Mammary epithelial cell (primary cell): ENCODE results near the gene GPRC6A.
"Not testable (repeated sequence)": the region's sequence is repeated elsewhere in the genome, so short reads cannot be mapped to it uniquely, and the experiment has no call there.

Source experiments
- CTCF ChIP-seq, 2 donors: IDR thresholded peaks in 1 of 2; conservative IDR thresholded peaks in 1 of 2; 2 replicates each; pipeline ENCODE4 v1.5.1; 2011 to 2012; ENCODE audit warnings: inconsistent platforms in 2 of 2, low read length in 2 of 2, mild to moderate bottlenecking in 2 of 2, control low read depth in 1 of 2, low read depth in 1 of 2; ENCODE audit not compliant: insufficient read depth in 1 of 2; ENCODE audit errors: extremely low read depth in 1 of 2
- EZH2 ChIP-seq: IDR thresholded peaks from 2 replicates; pipeline ENCODE4 v1.6.1; 2012; ENCODE audit warnings: low read length, inconsistent platforms, borderline replicate concordance

GRCh38 chr6:116816336-116816735 is 12.5 kb downstream of the GPRC6A start:
- not testable (repeated sequence) for TF ChIP-seq CTCF (conservative IDR thresholded peaks at IDR 0.05 in 1 of 2, IDR thresholded peaks at IDR 0.05 in 1 of 2; ENCODE audit: extremely low read depth in 1 of 2, insufficient read depth in 1 of 2, low read depth in 1 of 2, low read length in 2 of 2); EZH2
